ENCODE results near the gene SLC45A3.

Gene SLC45A3

DNA sequence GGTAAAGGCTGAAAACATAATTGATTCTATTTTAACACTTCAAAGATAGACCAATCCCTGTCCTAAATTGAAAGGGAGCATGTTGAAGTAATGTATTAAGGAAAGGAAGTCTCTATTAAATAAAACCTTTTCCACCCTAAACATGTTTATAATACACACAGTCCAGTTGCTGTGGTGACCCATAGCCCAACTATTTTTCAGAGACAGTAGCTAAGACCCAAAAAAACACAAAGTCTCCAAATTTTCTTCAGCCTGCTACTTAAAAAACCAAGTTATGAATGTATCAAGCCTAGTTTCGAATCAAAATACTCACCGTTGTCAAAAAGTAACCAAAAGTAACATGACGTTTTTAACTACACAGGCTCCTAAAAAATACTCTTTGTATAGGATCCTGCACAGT is 50.1 kb downstream of the SLC45A3 start:
- no peak for DNase-seq (ENCODE audit: low spot score)
- Mint-ChIP-seq H3K9me3 (no peaks in the 10 kb centered on the region), H3K4me1 (ENCODE audit: low read depth) (peaks cover 41% of the 10 kb centered on the region), H3K36me3 (ENCODE audit: low read depth) (peaks cover 26% of the 10 kb centered on the region), H3K27ac (peak overlapping the region; percentile 97), H3K4me3 (peak overlapping the region; percentile 90), H3K27me3 (ENCODE audit: low read depth) (no peaks in the 10 kb centered on the region)

DNA sequence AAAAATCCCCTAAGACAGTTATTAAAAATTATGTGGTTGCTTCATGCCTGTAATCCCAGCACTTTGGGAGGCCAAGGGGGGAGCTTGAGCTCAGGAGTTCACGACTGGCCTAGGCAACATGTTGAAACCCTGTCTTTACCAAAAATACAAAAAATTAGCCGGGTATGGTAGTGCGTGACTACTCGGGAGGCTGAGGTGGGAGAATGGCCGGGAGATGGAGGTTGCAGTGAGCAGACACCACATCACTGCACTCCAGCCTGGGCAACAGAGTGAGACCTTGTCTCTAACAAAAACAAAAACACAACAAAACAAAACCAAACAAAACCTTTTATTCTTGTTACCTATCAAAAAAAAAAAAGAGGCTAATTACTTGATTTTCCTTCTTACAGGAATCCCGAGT is 50.6 kb downstream of the SLC45A3 start:
- Mint-ChIP-seq H3K9me3 (no peaks in the 10 kb centered on the region), H3K36me3 (ENCODE audit: low read depth) (peaks cover 29% of the 10 kb centered on the region), H3K27me3 (ENCODE audit: low read depth) (no peaks in the 10 kb centered on the region), H3K4me3 (peak overlapping the region; percentile 90), H3K4me1 (ENCODE audit: low read depth) (peaks cover 46% of the 10 kb centered on the region), H3K27ac (peak overlapping the region; percentile 97)
- no peak for DNase-seq (ENCODE audit: low spot score)

DNA sequence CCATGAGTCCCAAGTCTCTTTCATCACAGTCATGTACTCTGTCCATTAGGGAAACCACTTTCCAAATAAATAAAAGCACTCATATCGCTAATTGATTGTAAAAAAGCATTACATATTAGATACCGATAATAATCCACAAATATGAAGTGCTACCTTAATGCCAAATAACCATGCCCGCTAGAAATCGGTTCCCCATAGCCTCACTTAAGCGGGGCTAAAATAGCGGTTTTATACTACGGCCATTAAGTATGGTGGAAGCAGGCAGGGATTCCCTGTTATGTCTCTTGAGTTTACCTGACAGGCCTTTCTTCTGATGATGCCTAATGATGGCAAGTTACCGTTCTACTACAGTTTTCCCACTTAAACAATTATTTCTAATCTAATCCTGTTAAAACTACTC is 52.4 kb downstream of the SLC45A3 start:
- no peak overlapping the region for H3K27ac Mint-ChIP-seq
- H3K36me3 Mint-ChIP-seq (ENCODE audit: low read depth) = peaks cover 41% of the 10 kb centered on the region
- H3K4me1 Mint-ChIP-seq (ENCODE audit: low read depth) = peaks cover 46% of the 10 kb centered on the region

DNA sequence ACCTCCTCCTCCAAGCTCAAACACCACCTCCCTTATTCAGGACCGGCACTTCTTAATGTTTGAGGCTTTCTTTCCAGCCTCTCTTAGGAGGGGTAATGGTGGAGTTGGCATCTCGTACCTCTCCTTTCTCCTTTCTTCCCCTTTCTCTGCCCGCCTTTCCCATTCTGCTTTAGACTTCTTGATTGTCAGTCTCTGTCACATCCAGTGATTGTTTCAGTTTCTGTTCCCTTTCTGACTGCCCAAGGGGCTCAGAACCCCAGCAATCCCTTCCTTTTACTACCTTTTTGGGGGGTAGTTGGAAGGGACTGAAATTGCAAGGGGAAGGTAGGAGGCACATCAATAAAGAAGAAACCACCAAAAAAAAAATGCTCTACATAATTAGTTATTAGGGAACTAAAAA is 54.1 kb downstream of the SLC45A3 start:
- H3K36me3 Mint-ChIP-seq (ENCODE audit: low read depth) = peaks cover 44% of the 10 kb centered on the region

More for the DNA sequence above, 52.4 kb downstream of the SLC45A3 start:
- no peaks in the 10 kb centered on the region for H3K9me3 Mint-ChIP-seq
- peak overlapping the region; percentile 57 for H3K4me3 Mint-ChIP-seq
- DNase-seq (ENCODE audit: low spot score) = no peak
- H3K27me3 Mint-ChIP-seq (ENCODE audit: low read depth) = no peaks in the 10 kb centered on the region

DNA sequence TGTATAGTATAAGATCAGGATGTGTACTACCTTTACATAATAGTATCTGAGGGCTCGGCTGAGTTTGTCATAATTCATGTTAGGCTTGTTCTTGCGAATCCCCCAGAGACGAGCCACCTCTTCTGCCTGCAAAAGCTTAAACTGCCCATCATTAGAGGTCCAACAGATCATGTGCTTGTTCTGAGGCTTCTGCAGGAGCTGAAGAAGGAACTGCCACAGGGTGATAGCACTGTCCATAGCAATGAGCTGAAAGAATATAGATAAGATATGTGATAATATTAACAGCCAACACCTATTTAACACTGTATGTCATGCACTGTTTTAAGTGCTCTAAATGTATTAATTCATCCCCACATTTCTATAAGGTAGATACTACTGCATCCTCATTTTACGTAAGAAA is 56.7 kb downstream of the SLC45A3 start:
- H3K4me3 Mint-ChIP-seq = no peak overlapping the region
- no peaks in the 10 kb centered on the region for H3K27me3 Mint-ChIP-seq (ENCODE audit: low read depth)
- H3K27ac Mint-ChIP-seq = no peak overlapping the region
- no peak for DNase-seq (ENCODE audit: low spot score)
- H3K4me1 Mint-ChIP-seq (ENCODE audit: low read depth) = peaks cover 33% of the 10 kb centered on the region
- H3K9me3 Mint-ChIP-seq = no peaks in the 10 kb centered on the region
- H3K36me3 Mint-ChIP-seq (ENCODE audit: low read depth) = peaks cover 53% of the 10 kb centered on the region

More for the DNA sequence above, 54.1 kb downstream of the SLC45A3 start:
- DNase-seq (ENCODE audit: low spot score) = no peak
- no peaks in the 10 kb centered on the region for H3K27me3 Mint-ChIP-seq (ENCODE audit: low read depth)
- no peaks in the 10 kb centered on the region for H3K9me3 Mint-ChIP-seq
- peak overlapping the region; percentile 16 for H3K4me3 Mint-ChIP-seq
- peaks cover 40% of the 10 kb centered on the region for H3K4me1 Mint-ChIP-seq (ENCODE audit: low read depth)
- H3K27ac Mint-ChIP-seq = peak overlapping the region; percentile 53

DNA sequence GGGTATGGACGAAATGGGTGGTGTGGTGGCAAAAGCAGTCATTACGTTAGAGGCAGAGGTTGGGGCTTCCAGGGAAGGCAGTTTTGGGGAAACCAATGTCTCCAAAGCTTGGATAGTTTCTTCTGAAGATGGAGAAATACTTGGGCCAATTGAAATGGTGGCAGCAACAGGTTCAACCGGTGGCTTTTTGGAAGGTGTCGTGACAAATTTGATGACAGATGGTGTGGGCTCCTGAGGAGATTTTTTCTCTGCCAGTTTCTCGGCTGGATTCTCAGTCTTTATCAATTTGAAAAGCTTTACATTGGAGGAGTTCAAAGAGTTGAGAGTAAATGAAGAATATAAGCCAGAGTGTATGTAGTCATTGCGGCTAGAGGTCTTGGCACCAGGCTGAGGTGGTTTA is 60.0 kb downstream of the SLC45A3 start:
- Mint-ChIP-seq H3K27me3 (ENCODE audit: low read depth) (no peaks in the 10 kb centered on the region), H3K9me3 (no peaks in the 10 kb centered on the region), H3K27ac (no peak overlapping the region)

DNA sequence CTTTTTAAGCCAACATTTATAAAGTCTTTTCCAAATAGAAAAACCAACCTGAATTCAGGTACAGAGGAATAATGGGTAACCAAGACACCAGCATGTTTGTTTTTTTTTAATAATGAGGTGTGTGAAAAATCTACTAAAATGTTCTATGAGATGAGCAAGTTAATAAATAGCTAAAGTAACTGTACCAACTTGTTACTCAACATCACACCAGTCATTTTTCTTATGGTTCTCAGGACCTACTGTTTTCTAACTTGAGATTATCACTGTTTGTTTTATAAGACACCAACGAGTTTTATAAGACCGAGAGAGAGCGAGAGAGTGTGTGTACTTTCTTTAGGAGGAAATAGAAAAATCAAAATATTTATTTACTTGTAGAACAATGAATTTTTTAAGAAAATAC is 60.9 kb downstream of the SLC45A3 start:
- no peak overlapping the region for H3K27ac Mint-ChIP-seq
- DNase-seq (ENCODE audit: low spot score) = no peak
- no peaks in the 10 kb centered on the region for H3K9me3 Mint-ChIP-seq

More for the DNA sequence above, 60.0 kb downstream of the SLC45A3 start:
- no peak overlapping the region for H3K4me3 Mint-ChIP-seq
- no peak for DNase-seq (ENCODE audit: low spot score)
- peaks cover 55% of the 10 kb centered on the region for H3K36me3 Mint-ChIP-seq (ENCODE audit: low read depth)
- peaks cover 13% of the 10 kb centered on the region for H3K4me1 Mint-ChIP-seq (ENCODE audit: low read depth)

DNA sequence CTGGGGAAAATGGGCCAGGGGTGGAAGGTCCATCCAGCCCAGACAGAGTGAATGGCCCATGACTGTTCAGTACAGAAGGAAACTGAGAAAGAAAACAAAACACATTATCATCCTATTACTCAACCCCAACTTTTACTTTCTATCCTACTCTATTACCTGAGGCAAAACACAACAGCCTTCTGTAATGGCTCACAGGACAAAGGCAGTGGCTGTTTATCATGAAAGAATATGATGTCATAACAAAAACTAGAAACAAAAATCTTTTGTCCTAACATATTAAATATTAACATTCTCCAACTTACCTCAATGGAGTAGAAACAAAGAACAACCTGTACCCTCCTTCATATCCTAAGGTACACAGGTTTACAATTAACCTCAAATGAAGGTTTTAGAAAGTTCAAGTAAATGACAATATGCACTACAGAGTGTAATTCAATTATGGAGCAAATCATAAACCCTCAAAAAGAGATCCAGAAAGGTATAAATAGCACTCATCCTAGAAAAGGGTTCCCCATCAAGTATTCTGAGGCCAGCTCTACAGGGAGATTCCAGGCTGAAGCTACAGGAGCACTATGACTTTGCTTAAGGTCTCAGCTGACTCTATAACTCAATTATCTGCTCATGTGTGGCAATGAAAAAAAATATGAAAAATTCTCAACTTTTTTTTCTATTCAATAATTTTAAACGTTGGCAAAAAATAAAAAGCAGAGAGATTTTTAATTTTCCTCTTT is 63.6 kb downstream of the SLC45A3 start:
- peaks cover 58% of the 10 kb centered on the region for H3K36me3 Mint-ChIP-seq (ENCODE audit: low read depth)
- DNase-seq (ENCODE audit: low spot score) = no peak
- peaks cover 24% of the 10 kb centered on the region for H3K4me1 Mint-ChIP-seq (ENCODE audit: low read depth)
- H3K27me3 Mint-ChIP-seq (ENCODE audit: low read depth) = no peaks in the 10 kb centered on the region
- H3K27ac Mint-ChIP-seq = no peak overlapping the region
- no peaks in the 10 kb centered on the region for H3K9me3 Mint-ChIP-seq
- H3K4me3 Mint-ChIP-seq = no peak overlapping the region

More for the DNA sequence above, 60.9 kb downstream of the SLC45A3 start:
- Mint-ChIP-seq H3K4me3 (no peak overlapping the region), H3K4me1 (ENCODE audit: low read depth) (peaks cover 12% of the 10 kb centered on the region), H3K27me3 (ENCODE audit: low read depth) (no peaks in the 10 kb centered on the region), H3K36me3 (ENCODE audit: low read depth) (peaks cover 56% of the 10 kb centered on the region)

DNA sequence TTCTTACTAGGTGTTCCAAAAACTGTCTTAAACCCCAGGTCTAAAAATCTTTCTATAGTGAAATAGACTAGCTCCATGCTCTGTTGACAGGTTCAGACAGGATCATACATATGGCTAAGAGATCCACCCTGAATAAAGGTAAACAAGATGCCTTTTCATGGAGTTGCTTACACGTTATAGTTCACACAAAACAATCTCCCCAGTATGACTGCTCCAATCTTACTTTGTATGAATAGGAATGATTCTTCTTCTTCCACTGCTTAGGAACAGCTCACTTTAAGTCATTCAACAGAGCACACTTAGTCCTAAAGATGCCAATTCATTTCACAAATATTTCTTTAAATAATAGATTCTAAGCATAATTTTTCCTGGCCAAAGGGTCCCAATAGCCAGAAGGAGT is 64.5 kb downstream of the SLC45A3 start:
- peaks cover 59% of the 10 kb centered on the region for H3K36me3 Mint-ChIP-seq (ENCODE audit: low read depth)

DNA sequence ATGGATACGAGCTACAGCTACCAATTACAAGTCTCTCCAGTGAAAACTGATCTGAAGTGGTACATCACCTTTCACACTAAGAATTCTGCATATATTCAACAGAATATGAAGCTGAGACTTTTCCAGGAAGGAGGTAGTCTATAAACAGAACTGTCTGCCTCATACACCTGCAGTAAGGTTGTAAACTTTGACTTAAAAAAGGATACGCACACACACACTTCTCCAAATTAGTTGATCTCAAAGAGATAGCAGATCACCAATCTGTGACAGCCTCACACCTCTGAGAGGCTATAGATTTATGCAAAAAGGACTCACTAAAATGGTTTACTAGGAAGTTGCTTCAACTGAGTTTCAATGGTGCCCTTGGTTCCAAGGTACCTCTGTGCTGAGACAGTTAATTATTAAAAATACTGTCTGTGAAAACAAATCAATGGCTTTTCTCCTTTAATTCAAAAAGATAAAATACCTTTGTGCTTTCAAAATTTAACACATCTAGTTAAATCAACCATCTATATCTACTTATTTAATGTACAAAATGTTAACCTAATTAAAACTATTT is 66.4 kb downstream of the SLC45A3 start:
- no peaks in the 10 kb centered on the region for H3K9me3 Mint-ChIP-seq
- peaks cover 45% of the 10 kb centered on the region for H3K4me1 Mint-ChIP-seq (ENCODE audit: low read depth)
- no peak overlapping the region for H3K27ac Mint-ChIP-seq
- no peak overlapping the region for H3K4me3 Mint-ChIP-seq
- peaks cover 49% of the 10 kb centered on the region for H3K36me3 Mint-ChIP-seq (ENCODE audit: low read depth)
- DNase-seq (ENCODE audit: low spot score) = no peak
- no peaks in the 10 kb centered on the region for H3K27me3 Mint-ChIP-seq (ENCODE audit: low read depth)

More for the DNA sequence above, 64.5 kb downstream of the SLC45A3 start:
- DNase-seq (ENCODE audit: low spot score) = no peak
- H3K9me3 Mint-ChIP-seq = no peaks in the 10 kb centered on the region
- H3K4me1 Mint-ChIP-seq (ENCODE audit: low read depth) = peaks cover 33% of the 10 kb centered on the region
- no peak overlapping the region for H3K4me3 Mint-ChIP-seq
- H3K27me3 Mint-ChIP-seq (ENCODE audit: low read depth) = no peaks in the 10 kb centered on the region
- H3K27ac Mint-ChIP-seq = no peak overlapping the region

DNA sequence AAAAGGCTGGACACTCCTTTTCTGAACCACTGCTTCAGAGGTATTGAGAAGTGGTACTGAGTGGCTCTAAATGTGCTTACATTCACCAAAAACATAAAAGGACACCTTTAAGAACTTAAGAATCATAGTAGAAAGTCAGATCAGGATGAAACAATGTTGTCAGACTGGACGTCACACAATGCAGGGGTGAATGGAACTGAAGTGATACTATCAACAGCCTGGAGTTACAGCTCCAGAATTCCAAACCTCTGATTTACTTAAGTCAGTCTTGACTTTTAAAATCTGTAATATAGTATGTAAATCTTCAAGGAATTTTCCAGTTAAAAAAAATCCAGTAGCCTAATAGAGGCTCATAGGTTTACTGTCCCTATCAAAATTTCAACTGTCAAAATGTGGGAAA is 67.8 kb downstream of the SLC45A3 start:
- Mint-ChIP-seq H3K27ac (no peak overlapping the region), H3K4me1 (ENCODE audit: low read depth) (peaks cover 50% of the 10 kb centered on the region), H3K27me3 (ENCODE audit: low read depth) (no peaks in the 10 kb centered on the region), H3K4me3 (no peak overlapping the region), H3K36me3 (ENCODE audit: low read depth) (peaks cover 54% of the 10 kb centered on the region), H3K9me3 (no peaks in the 10 kb centered on the region)
- no peak for DNase-seq (ENCODE audit: low spot score)

DNA sequence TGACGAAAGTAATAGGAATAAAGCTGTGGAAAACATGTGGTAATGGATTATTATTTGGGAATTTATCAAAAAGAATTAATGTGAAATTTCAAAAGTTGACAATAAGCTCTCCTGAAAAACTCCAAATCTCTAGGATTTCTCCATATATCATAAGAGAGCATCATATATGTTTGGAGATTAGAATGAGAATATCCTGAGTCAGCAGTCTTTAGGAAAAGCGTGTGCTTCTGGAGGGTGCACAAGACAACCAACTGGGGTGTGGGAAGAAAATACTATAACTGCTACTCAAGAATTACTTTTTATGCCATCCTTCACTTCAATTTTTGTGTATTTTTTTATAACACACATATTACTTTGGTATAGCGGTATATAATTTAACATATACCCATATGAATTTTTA is 68.2 kb downstream of the SLC45A3 start:
- Mint-ChIP-seq H3K4me1 (ENCODE audit: low read depth) (peaks cover 50% of the 10 kb centered on the region), H3K4me3 (no peak overlapping the region), H3K9me3 (no peaks in the 10 kb centered on the region), H3K27ac (no peak overlapping the region), H3K27me3 (ENCODE audit: low read depth) (no peaks in the 10 kb centered on the region), H3K36me3 (ENCODE audit: low read depth) (peaks cover 55% of the 10 kb centered on the region)
- no peak for DNase-seq (ENCODE audit: low spot score)

DNA sequence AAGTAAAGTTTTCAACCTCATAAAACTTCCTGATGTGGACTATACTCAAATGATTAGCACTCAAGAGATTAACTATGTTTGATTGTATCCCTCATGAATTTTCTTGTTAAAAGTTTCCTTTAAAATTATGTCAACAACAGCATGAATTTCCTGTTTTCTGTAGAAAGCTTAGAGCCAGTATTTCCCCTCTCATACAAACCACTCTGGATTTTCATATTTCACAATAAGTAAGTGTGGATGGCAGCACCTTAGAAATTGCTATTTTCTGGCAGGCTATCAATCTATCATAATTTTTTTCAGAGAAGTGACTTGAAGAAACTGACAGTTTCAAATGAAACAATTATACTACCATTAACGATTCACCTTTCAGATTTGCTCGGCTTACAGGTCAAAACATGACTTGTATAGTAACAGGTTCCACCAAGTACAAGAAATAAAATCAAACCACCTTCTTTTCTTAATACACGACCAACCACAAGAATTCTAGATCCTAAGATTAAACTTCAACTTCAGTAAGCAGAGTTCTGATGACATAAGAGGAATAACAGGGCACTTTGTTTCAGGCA is 69.3 kb downstream of the SLC45A3 start:
- Mint-ChIP-seq H3K27ac (peak overlapping the region; percentile 33), H3K4me3 (peak overlapping the region; percentile 0), H3K36me3 (ENCODE audit: low read depth) (peaks cover 48% of the 10 kb centered on the region), H3K27me3 (ENCODE audit: low read depth) (no peaks in the 10 kb centered on the region), H3K9me3 (no peaks in the 10 kb centered on the region), H3K4me1 (ENCODE audit: low read depth) (peaks cover 45% of the 10 kb centered on the region)
- no peak for DNase-seq (ENCODE audit: low spot score)

DNA sequence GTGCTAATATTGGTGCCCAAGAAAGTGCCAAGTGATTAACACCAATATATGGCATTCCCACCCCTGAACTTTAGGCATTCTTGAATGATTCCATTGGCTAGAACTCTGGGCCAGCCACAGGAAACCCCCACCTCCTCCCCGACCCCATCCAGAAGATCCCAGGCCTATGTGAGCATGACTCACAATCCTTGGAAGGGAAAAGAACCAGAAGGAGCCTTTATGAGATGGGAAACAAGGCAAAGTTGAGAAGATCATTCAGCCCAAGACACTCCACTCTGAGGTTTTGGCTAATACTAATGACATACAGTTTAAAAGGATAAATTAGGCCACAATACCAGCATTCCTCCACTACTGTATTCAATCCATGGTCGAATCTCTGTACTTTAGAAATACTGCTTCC is 70.3 kb downstream of the SLC45A3 start:
- H3K36me3 Mint-ChIP-seq (ENCODE audit: low read depth) = peaks cover 41% of the 10 kb centered on the region
- no peak overlapping the region for H3K27ac Mint-ChIP-seq
- no peaks in the 10 kb centered on the region for H3K9me3 Mint-ChIP-seq
- H3K4me1 Mint-ChIP-seq (ENCODE audit: low read depth) = peaks cover 44% of the 10 kb centered on the region
- DNase-seq (ENCODE audit: low spot score) = no peak
- H3K4me3 Mint-ChIP-seq = no peak overlapping the region
- no peaks in the 10 kb centered on the region for H3K27me3 Mint-ChIP-seq (ENCODE audit: low read depth)
